SK-N-SH treated with all-trans-retinoic acid at 6 μM for 48 hours (cell line): ENCODE measurements around the gene NUCB2.

Experiments
- ATAC-seq: fragments of 200-7000 bp; cut with Tn5 transposase; 3 replicates; pipeline ENCODE4 v1.9.1; 2020; ENCODE audit warnings: mild to moderate bottlenecking, moderate library complexity
- ARNTL ChIP-seq: fragments of 450-650 bp; formaldehyde crosslinking; IDR thresholded peaks from 2 replicates; pipeline ENCODE4 v1.5.0; 2020; ENCODE audit warnings: low read depth, mild to moderate bottlenecking, moderate library complexity, borderline replicate concordance
- BACH2 ChIP-seq: fragments of 250-450 bp; sonication (Bioruptor Pico); IDR thresholded peaks from 2 replicates; pipeline ENCODE4 v1.9.0; 2021; ENCODE audit warnings: mild to moderate bottlenecking, borderline replicate concordance
- CSDC2 ChIP-seq: fragments of 250-450 bp; sonication (Bioruptor Pico); IDR thresholded peaks from 2 replicates; pipeline ENCODE4 v1.5.0; 2020; ENCODE audit warnings: mild to moderate bottlenecking, moderate library complexity
- CSRNP3 ChIP-seq: fragments of 250-450 bp; sonication (Bioruptor Pico); IDR thresholded peaks from 2 replicates; pipeline ENCODE4 v1.5.1; 2021; ENCODE audit warnings: mild to moderate bottlenecking, moderate library complexity
- GLIS3 ChIP-seq: fragments of 250-450 bp; sonication (Bioruptor Pico); IDR thresholded peaks from 2 replicates; pipeline ENCODE4 v1.5.0; 2020; ENCODE audit warnings: mild to moderate bottlenecking, moderate library complexity
- ISL1 ChIP-seq: fragments of 250-450 bp; sonication (Bioruptor Pico); IDR thresholded peaks from 2 replicates; pipeline ENCODE4 v2.1.2; 2022; ENCODE audit warnings: mild to moderate bottlenecking, moderate library complexity
- OSR1 ChIP-seq: fragments of 250-450 bp; sonication (Bioruptor Pico); IDR thresholded peaks from 2 replicates; pipeline ENCODE4 v1.8.0; 2022; ENCODE audit warnings: moderate library complexity, mild to moderate bottlenecking, inconsistent platforms
- PPARA ChIP-seq: fragments of 250-450 bp; sonication (Bioruptor Pico); IDR thresholded peaks from 2 replicates; pipeline ENCODE4 v1.5.0; 2020; ENCODE audit warnings: mild to moderate bottlenecking, borderline replicate concordance
- RARB ChIP-seq: fragments of 250-450 bp; sonication (Bioruptor Pico); IDR thresholded peaks from 2 replicates; pipeline ENCODE4 v1.8.0; 2021; ENCODE audit warnings: mild to moderate bottlenecking, moderate library complexity
- SNAI2 ChIP-seq: fragments of 250-450 bp; sonication (Bioruptor Pico); IDR thresholded peaks from 2 replicates; pipeline ENCODE4 v1.5.0; 2020; ENCODE audit warnings: mild to moderate bottlenecking, moderate library complexity
- TCF4 ChIP-seq: fragments of 250-450 bp; sonication (Bioruptor Pico); IDR thresholded peaks from 2 replicates; pipeline ENCODE4 v1.8.0; 2021; ENCODE audit warnings: mild to moderate bottlenecking, moderate library complexity, borderline replicate concordance
- TOX ChIP-seq: fragments of 250-450 bp; sonication (Bioruptor Pico); IDR thresholded peaks from 2 replicates; pipeline ENCODE4 v1.8.0; 2021; ENCODE audit warnings: mild to moderate bottlenecking, moderate library complexity, borderline replicate concordance
- ZFP3 ChIP-seq: fragments of 250-450 bp; sonication (Bioruptor Pico); IDR thresholded peaks from 2 replicates; pipeline ENCODE4 v1.5.0; 2020; ENCODE audit warnings: mild to moderate bottlenecking, moderate library complexity
- ZFP30 ChIP-seq: fragments of 450-650 bp; formaldehyde crosslinking; IDR thresholded peaks from 2 replicates; pipeline ENCODE4 v1.5.0; 2022; ENCODE audit warnings: mild to moderate bottlenecking, moderate library complexity
- ZNF70 ChIP-seq: fragments of 450-650 bp; formaldehyde crosslinking; IDR thresholded peaks from 2 replicates; pipeline ENCODE4 v1.5.0; 2020; ENCODE audit warnings: mild to moderate bottlenecking, moderate library complexity
- ZNF8 ChIP-seq: fragments of 450-650 bp; formaldehyde crosslinking; IDR thresholded peaks from 2 replicates; pipeline ENCODE4 v1.5.0; 2020; ENCODE audit warnings: mild to moderate bottlenecking, moderate library complexity
- TF ChIP-seq, protein P1 (sequence below): fragments of 250-450 bp; sonication (Bioruptor Pico); IDR thresholded peaks from 2 replicates; pipeline ENCODE4 v1.5.0; 2020; ENCODE audit warnings: mild to moderate bottlenecking, moderate library complexity
- TF ChIP-seq, protein P2 (sequence below): fragments of 250-450 bp; sonication (Bioruptor Pico); IDR thresholded peaks from 2 replicates; pipeline ENCODE4 v1.5.1; 2020; ENCODE audit warnings: low read depth, mild to moderate bottlenecking, moderate library complexity
- TF ChIP-seq, protein P3 (sequence below): fragments of 250-450 bp; sonication (Bioruptor Pico); IDR thresholded peaks from 2 replicates; pipeline ENCODE4 v1.8.0; 2020; ENCODE audit warnings: mild to moderate bottlenecking, moderate library complexity, borderline replicate concordance

Gene NUCB2

DNA sequence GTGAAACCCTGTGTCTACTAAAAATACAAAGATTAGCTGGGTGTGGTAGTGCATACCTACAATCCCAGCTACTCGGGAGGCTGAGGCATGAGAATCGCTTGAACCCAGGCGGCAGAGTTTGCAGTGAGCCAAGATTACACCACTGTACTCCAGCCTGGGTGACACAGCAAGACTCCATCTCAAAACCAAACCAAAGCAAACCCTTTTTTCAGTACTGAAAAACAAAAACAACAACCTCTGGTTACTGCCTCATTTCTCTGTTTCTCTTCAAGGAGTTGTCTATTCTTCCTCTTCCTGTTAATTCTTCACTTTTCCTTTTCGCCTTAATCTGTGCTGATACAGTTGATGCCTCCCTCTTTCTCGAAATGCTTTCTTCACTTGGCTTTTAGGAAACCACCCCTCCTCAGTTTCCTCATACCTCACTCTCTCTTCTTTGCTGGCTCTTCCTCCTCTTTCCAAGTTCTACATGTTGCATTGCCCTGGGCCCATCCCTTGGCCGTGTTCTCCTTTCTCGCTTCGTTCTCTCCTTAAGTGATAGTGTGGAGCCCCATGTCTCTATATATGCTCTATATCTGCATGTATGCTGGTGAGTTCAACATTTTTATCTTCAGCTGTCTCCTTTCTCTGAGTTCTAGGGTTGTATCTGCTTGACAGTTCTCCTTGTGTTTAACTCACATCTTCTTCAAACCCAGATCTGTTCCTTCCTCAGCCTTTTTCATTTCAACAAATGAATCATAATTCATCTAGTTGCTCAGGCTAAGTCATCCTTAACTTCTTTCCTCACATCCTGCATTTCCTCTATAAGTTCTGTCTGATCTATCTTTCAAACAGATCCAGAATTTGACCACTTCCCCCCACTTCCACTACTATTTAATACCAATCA is 37.1 kb downstream of the NUCB2 start:
- TF ChIP-seq RARB (CRISPR knock-in tag) (no peak), TCF4 (CRISPR knock-in tag) (no peak), ARNTL (CRISPR knock-in tag) (no peak), GLIS3 (CRISPR knock-in tag) (no peak), CSDC2 (CRISPR knock-in tag) (no peak), BACH2 (CRISPR knock-in tag) (no peak), CSRNP3 (CRISPR knock-in tag) (no peak), ZNF8 (CRISPR knock-in tag) (no peak), OSR1 (CRISPR knock-in tag) (no peak), PPARA (CRISPR knock-in tag) (no peak)
- TF ChIP-seq, protein P1, sequence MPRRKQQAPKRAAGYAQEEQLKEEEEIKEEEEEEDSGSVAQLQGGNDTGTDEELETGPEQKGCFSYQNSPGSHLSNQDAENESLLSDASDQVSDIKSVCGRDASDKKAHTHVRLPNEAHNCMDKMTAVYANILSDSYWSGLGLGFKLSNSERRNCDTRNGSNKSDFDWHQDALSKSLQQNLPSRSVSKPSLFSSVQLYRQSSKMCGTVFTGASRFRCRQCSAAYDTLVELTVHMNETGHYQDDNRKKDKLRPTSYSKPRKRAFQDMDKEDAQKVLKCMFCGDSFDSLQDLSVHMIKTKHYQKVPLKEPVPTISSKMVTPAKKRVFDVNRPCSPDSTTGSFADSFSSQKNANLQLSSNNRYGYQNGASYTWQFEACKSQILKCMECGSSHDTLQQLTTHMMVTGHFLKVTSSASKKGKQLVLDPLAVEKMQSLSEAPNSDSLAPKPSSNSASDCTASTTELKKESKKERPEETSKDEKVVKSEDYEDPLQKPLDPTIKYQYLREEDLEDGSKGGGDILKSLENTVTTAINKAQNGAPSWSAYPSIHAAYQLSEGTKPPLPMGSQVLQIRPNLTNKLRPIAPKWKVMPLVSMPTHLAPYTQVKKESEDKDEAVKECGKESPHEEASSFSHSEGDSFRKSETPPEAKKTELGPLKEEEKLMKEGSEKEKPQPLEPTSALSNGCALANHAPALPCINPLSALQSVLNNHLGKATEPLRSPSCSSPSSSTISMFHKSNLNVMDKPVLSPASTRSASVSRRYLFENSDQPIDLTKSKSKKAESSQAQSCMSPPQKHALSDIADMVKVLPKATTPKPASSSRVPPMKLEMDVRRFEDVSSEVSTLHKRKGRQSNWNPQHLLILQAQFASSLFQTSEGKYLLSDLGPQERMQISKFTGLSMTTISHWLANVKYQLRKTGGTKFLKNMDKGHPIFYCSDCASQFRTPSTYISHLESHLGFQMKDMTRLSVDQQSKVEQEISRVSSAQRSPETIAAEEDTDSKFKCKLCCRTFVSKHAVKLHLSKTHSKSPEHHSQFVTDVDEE (CRISPR knock-in tag), result no peak
- TF ChIP-seq, protein P2, sequence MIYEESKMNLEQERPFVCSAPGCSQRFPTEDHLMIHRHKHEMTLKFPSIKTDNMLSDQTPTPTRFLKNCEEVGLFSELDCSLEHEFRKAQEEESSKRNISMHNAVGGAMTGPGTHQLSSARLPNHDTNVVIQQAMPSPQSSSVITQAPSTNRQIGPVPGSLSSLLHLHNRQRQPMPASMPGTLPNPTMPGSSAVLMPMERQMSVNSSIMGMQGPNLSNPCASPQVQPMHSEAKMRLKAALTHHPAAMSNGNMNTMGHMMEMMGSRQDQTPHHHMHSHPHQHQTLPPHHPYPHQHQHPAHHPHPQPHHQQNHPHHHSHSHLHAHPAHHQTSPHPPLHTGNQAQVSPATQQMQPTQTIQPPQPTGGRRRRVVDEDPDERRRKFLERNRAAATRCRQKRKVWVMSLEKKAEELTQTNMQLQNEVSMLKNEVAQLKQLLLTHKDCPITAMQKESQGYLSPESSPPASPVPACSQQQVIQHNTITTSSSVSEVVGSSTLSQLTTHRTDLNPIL (CRISPR knock-in tag), result no peak
- TF ChIP-seq, protein P3, sequence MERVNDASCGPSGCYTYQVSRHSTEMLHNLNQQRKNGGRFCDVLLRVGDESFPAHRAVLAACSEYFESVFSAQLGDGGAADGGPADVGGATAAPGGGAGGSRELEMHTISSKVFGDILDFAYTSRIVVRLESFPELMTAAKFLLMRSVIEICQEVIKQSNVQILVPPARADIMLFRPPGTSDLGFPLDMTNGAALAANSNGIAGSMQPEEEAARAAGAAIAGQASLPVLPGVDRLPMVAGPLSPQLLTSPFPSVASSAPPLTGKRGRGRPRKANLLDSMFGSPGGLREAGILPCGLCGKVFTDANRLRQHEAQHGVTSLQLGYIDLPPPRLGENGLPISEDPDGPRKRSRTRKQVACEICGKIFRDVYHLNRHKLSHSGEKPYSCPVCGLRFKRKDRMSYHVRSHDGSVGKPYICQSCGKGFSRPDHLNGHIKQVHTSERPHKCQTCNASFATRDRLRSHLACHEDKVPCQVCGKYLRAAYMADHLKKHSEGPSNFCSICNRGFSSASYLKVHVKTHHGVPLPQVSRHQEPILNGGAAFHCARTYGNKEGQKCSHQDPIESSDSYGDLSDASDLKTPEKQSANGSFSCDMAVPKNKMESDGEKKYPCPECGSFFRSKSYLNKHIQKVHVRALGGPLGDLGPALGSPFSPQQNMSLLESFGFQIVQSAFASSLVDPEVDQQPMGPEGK (CRISPR knock-in tag), result no peak
- ATAC-seq, result peak; percentile 62

GRCh38 chr11:17314232-17314547 is 37.7 kb downstream of the NUCB2 start:
- no peak for TF ChIP-seq BACH2 (CRISPR knock-in tag)
- no peak for TF ChIP-seq TCF4 (CRISPR knock-in tag)
- no peak for TF ChIP-seq SNAI2 (CRISPR knock-in tag)
- TF ChIP-seq ZFP3 (CRISPR knock-in tag), result no peak
- no peak for TF ChIP-seq PPARA (CRISPR knock-in tag)
- TF ChIP-seq CSRNP3 (CRISPR knock-in tag), result no peak
- no peak for TF ChIP-seq ISL1
- no peak for TF ChIP-seq RARB (CRISPR knock-in tag)
- TF ChIP-seq, protein P3 (CRISPR knock-in tag), result no peak
- TF ChIP-seq ZNF8 (CRISPR knock-in tag), result no peak
- no peak for TF ChIP-seq ZNF70
- TF ChIP-seq, protein P1 (CRISPR knock-in tag), result no peak
- no peak for TF ChIP-seq TOX (CRISPR knock-in tag)
- no peak for TF ChIP-seq ZFP30 (CRISPR knock-in tag)
- TF ChIP-seq, protein P2 (CRISPR knock-in tag), result no peak
- TF ChIP-seq GLIS3 (CRISPR knock-in tag), result no peak
- peak; percentile 96 for ATAC-seq
